ENCODE results near the gene OPRL1. TPM values are rescaled to one million over a fixed set of nuclear protein-coding genes. Genes with fewer than 3 reads are reported as not detected.

OPRL1 gene
- total RNA-seq, 1 donor from 2014 or later = 0.06 TPM

DNA sequence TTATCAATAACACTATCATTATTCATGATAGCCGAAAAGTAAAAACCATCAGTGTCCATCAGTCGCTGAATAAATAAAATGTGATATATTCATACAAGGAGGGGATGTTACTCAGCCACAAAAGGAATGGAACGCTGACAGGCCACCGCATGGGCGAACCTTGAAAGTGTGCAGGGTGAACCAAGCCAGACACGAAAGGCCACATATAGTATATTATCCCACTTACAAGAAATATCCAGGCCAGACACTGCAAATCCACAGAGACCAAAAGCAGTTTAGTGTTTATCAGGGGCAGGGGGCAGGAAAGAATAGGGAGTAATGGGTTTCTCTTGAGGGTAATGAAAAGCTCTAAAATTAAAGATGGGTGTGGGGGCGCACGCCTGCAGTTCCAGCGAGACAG, 36.1 kb upstream of the OPRL1 start:
- no peak overlapping the region for H3K4me3 ChIP-seq (ENCODE audit: low read depth, low read length)
- DNase-seq (ENCODE audit: low read depth) = no peak
- TF ChIP-seq, protein P1, sequence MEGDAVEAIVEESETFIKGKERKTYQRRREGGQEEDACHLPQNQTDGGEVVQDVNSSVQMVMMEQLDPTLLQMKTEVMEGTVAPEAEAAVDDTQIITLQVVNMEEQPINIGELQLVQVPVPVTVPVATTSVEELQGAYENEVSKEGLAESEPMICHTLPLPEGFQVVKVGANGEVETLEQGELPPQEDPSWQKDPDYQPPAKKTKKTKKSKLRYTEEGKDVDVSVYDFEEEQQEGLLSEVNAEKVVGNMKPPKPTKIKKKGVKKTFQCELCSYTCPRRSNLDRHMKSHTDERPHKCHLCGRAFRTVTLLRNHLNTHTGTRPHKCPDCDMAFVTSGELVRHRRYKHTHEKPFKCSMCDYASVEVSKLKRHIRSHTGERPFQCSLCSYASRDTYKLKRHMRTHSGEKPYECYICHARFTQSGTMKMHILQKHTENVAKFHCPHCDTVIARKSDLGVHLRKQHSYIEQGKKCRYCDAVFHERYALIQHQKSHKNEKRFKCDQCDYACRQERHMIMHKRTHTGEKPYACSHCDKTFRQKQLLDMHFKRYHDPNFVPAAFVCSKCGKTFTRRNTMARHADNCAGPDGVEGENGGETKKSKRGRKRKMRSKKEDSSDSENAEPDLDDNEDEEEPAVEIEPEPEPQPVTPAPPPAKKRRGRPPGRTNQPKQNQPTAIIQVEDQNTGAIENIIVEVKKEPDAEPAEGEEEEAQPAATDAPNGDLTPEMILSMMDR (conservative IDR thresholded peaks at IDR 0.05; ENCODE audit: low read depth, low read length) = no peak

DNA sequence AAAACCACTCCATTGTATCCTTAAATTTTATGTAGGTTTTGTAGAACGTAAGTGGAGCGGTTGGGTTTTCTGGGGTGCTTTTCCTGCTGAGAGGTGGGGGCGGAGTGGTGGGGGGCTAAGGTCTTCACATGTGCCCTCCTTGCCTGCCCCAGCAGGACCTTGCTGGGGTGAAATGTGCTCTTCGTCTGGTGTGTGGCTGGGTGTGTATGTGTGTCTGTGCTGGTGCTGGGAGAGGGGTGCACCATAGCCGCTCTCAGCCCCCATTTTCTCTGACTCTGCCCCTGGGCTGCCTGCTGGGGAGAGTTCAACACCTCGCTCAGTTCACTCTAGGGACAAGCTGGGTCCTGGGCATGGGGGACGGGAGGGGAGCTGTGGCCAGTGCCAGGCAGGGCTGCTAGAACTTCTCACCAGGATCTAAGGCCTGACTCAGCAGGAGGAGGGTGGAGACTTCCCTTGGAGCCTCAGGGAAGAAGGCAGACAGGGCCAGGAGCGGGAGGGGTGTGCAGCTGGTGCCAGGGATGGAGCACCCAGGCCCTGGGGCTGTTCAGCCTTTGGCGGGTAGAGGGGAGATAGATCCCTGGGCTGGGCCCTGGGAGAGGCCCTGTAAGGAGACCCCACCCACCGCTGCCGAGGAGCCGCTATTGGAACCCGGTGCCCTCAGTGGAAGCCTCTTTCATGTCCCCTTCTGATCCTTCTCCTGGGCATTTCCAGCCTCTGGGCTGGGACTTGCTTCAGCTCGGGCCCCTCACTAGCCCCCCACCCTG, 35.2 kb upstream of the OPRL1 start:
- no peak overlapping the region for H3K4me3 ChIP-seq (ENCODE audit: low read depth, low read length)
- no peak for DNase-seq (ENCODE audit: low read depth)
- TF ChIP-seq, protein P1 (conservative IDR thresholded peaks at IDR 0.05; ENCODE audit: low read depth, low read length) = no peak

DNA sequence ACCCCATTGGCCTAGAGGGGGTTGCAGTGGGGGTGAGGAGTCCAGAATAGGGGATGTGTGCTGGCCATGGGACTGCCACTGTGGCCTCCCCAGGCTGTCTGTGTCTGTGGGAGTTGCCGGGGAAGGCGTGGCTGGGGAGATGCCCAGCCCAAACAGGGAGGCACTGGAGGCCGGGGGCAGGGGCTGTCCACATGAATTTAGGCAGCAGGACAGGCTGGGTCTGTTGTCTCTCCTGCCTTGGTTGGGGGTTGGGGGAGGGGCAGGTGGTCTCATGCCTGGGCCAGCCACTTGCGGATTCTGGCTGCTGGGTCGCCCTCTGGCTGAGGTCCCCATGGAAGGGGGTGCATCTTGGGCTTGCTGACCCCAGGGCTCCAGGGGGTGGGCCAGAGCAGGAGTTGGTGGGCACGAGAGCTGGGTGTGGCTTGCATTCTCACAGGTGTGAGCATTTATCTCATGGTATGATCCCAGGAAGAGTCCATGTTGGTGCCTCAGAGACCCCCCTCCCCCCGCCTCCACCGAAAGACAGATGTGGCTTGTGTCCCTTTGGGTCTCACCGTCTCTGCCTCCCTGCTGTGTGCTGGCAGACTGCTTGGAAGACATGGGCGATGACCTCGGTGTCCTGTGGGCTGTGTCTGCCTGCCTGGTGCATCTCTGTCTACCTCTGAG, 34.4 kb upstream of the OPRL1 start:
- TF ChIP-seq, protein P1 (conservative IDR thresholded peaks at IDR 0.05; ENCODE audit: low read depth, low read length) = no peak
- no peak overlapping the region for H3K4me3 ChIP-seq (ENCODE audit: low read depth, low read length)
- DNase-seq (ENCODE audit: low read depth) = no peak

DNA sequence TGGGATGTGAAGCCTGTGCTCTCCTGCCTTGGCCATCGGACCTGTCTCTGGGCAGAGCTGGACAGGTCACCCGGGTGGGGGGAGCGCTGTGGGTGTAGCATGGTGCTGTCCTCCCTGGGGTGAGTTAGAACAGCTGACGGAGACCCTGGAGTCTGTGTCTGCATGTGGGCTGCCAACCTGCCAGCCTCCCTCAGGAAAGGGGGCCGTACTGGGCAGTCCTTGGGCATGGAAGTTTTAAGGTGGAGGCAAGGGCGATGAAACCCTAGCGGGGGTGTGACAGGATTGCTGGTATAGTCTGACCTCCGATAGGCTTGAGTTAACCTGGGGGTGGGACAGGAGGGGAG, 32.9 kb upstream of the OPRL1 start:
- H3K4me3 ChIP-seq (ENCODE audit: low read depth, low read length) = no peak overlapping the region
- TF ChIP-seq, protein P1 (conservative IDR thresholded peaks at IDR 0.05; ENCODE audit: low read depth, low read length) = no peak
- no peak for DNase-seq (ENCODE audit: low read depth)

DNA sequence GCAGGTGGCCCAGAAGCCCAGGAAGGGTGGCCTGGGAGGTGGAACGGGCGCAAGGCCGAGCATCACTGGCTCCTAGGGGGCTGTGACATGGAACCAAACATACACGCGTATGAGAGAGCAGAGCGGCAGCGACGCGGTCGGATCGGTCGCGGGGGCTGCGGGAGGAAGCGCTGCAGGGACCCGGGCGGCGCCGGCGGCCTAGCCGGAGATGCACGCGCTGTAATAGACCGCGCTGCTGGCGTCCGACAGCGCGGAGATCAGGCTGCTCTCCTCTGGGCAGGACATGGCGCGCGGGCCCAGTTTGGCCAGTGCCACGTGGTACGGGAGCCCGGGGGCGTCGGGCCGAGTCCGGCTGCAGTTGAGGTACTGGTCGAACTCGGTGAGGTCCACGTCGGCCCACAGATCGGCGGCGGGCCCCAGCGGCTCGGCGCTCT, 31.9 kb upstream of the OPRL1 start:
- TF ChIP-seq, protein P1 (conservative IDR thresholded peaks at IDR 0.05; ENCODE audit: low read depth, low read length) = no peak
- DNase-seq (ENCODE audit: low read depth) = no peak
- no peak overlapping the region for H3K4me3 ChIP-seq (ENCODE audit: low read depth, low read length)

DNA sequence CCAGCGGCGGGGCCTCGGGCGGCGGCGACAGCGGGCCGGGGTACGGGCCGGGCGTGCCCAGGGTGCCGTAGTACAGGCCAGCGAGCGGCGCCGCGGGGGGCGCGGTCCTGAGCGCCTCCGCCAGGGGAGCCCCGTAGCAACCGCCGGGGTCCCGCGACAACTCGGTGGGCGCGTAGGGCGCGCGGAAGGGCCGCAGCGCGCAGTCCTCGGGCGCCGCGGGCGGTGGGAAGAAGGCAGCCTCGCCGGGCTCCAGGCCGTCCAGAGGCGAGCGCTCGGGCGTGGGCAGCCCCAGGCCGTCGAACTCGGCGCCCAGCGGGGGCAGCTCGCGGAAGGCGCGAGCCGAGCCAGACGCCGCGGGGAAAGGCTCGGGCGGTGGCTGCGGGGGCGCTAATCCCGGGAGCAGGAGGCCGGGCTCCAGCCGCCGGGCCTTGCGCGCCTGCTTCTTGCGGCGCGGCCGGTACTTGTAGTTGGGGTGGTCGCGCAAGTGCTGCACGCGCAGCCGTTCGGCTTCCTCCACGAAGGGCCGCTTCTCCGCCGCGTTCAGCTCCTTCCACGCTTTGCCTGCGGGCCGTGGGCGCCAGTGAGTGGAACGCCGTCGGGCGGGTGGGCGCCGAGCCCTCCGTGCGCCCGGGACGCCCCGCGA, 31.4 kb upstream of the OPRL1 start:
- no peak for DNase-seq (ENCODE audit: low read depth)

More for the DNA sequence above, 31.4 kb upstream of the OPRL1 start:
- H3K4me3 ChIP-seq (ENCODE audit: low read depth, low read length) = no peak overlapping the region
- TF ChIP-seq, protein P1 (conservative IDR thresholded peaks at IDR 0.05; ENCODE audit: low read depth, low read length) = no peak

Measured in epithelial cell of proximal tubule (primary cell).